GF-D8 (cell line): ENCODE measurements around the gene LONRF2.

Source experiments
- DNase-seq: peaks from one replicate; lab custom pipeline; 2025; lab: John Stamatoyannopoulos, UW

LONRF2 gene

GRCh38 chr2:100275200-100275589 is 47.1 kb downstream of the LONRF2 start:
- DNase-seq, result no peak

- DNase-seq, result no peak
These were observed 47.6 kb downstream of the LONRF2 start for GRCh38 chr2:100274566-100275199.

- no peak for DNase-seq
These were observed 48.2 kb downstream of the LONRF2 start for GRCh38 chr2:100274076-100274475.

- no peak for DNase-seq
These were observed 48.9 kb downstream of the LONRF2 start for GRCh38 chr2:100273387-100273786.

GRCh38 chr2:100272841-100273329 is 49.4 kb downstream of the LONRF2 start:
- no peak for DNase-seq

- no peak for DNase-seq
These were observed 51.1 kb downstream of the LONRF2 start for GRCh38 chr2:100271210-100271609.

GRCh38 chr2:100270381-100271146 is 51.7 kb downstream of the LONRF2 start:
- no peak for DNase-seq

- DNase-seq, result no peak
These were observed 52.4 kb downstream of the LONRF2 start for GRCh38 chr2:100269889-100270288.

GRCh38 chr2:100268986-100269385 is 53.3 kb downstream of the LONRF2 start:
- no peak for DNase-seq

GRCh38 chr2:100267751-100268150 is 54.5 kb downstream of the LONRF2 start:
- DNase-seq, result no peak

- DNase-seq, result no peak
These were observed 56.2 kb downstream of the LONRF2 start for GRCh38 chr2:100266126-100266525.

GRCh38 chr2:100265226-100265625 is 57.1 kb downstream of the LONRF2 start:
- DNase-seq, result no peak

GRCh38 chr2:100264651-100265050 is 57.6 kb downstream of the LONRF2 start:
- DNase-seq, result no peak

- no peak for DNase-seq
These were observed 58.2 kb downstream of the LONRF2 start for GRCh38 chr2:100264121-100264520.

GRCh38 chr2:100262555-100263320 is 59.6 kb downstream of the LONRF2 start:
- no peak for DNase-seq

GRCh38 chr2:100262046-100262445 is 60.3 kb downstream of the LONRF2 start:
- no peak for DNase-seq

- DNase-seq, result no peak
These were observed 61.3 kb downstream of the LONRF2 start for GRCh38 chr2:100260712-100261620.

GRCh38 chr2:100259106-100259505 is 63.2 kb downstream of the LONRF2 start:
- DNase-seq, result no peak

- no peak for DNase-seq
These were observed 64.4 kb downstream of the LONRF2 start for GRCh38 chr2:100257939-100258338.

GRCh38 chr2:100256849-100257248 is 65.5 kb downstream of the LONRF2 start:
- DNase-seq, result no peak

- DNase-seq, result no peak
These were observed 65.9 kb downstream of the LONRF2 start for GRCh38 chr2:100256416-100256815.
